ENCODE data around the gene XXYLT1.

The XXYLT1 gene

GRCh38 chr3:195102609-195103467 is 168.1 kb downstream of the XXYLT1 start:
- no peak for TF ChIP-seq RARB (CRISPR knock-in tag; IDR thresholded peaks at IDR 0.05)
- TF ChIP-seq ZC3H10 (CRISPR knock-in tag; IDR thresholded peaks at IDR 0.05): no peak
- no peak for TF ChIP-seq ARNTL (CRISPR knock-in tag; IDR thresholded peaks at IDR 0.05; ENCODE audit: borderline replicate concordance, low read depth)
- TF ChIP-seq ZFP3 (CRISPR knock-in tag; IDR thresholded peaks at IDR 0.05): peak; percentile 26; the same call in 1 of the 2 replicates
- TF ChIP-seq POU6F1 (CRISPR knock-in tag; IDR thresholded peaks at IDR 0.05; ENCODE audit: borderline replicate concordance, low read depth): no peak
- no peak for TF ChIP-seq ZFP30 (CRISPR knock-in tag; IDR thresholded peaks at IDR 0.05)
- TF ChIP-seq CREB5 (CRISPR knock-in tag; IDR thresholded peaks at IDR 0.05; ENCODE audit: low read depth): no peak
- TF ChIP-seq CSDC2 (CRISPR knock-in tag; IDR thresholded peaks at IDR 0.05): peak; percentile 84; the same call in 1 of the 2 replicates
- peak; percentile 75 for ATAC-seq

- ATAC-seq: no peak
- TF ChIP-seq CREB5 (CRISPR knock-in tag; IDR thresholded peaks at IDR 0.05; ENCODE audit: low read depth): no peak
- TF ChIP-seq ZFP30 (CRISPR knock-in tag; IDR thresholded peaks at IDR 0.05): no peak
- TF ChIP-seq TSHZ2 (CRISPR knock-in tag; IDR thresholded peaks at IDR 0.05): no peak
- no peak for TF ChIP-seq ARNTL (CRISPR knock-in tag; IDR thresholded peaks at IDR 0.05; ENCODE audit: borderline replicate concordance, low read depth)
- TF ChIP-seq BACH2 (CRISPR knock-in tag; IDR thresholded peaks at IDR 0.05; ENCODE audit: borderline replicate concordance): no peak
- TF ChIP-seq SNAI2 (CRISPR knock-in tag; IDR thresholded peaks at IDR 0.05): no peak
- TF ChIP-seq OSR1 (CRISPR knock-in tag; IDR thresholded peaks at IDR 0.05): no peak
- no peak for TF ChIP-seq CSRNP3 (CRISPR knock-in tag; IDR thresholded peaks at IDR 0.05)
- no peak for TF ChIP-seq ZNF8 (CRISPR knock-in tag; IDR thresholded peaks at IDR 0.05)
- no peak for TF ChIP-seq PPARA (CRISPR knock-in tag; IDR thresholded peaks at IDR 0.05; ENCODE audit: borderline replicate concordance)
- no peak for TF ChIP-seq ISL1 (CRISPR knock-in tag; IDR thresholded peaks at IDR 0.05)
- TF ChIP-seq GLIS3 (CRISPR knock-in tag; IDR thresholded peaks at IDR 0.05): no peak
- TF ChIP-seq ZFP3 (CRISPR knock-in tag; IDR thresholded peaks at IDR 0.05): no peak
- no peak for TF ChIP-seq TCF4 (CRISPR knock-in tag; IDR thresholded peaks at IDR 0.05; ENCODE audit: borderline replicate concordance)
- no peak for TF ChIP-seq ZNF565 (CRISPR knock-in tag; conservative IDR thresholded peaks at IDR 0.05; ENCODE audit: low read depth)
- no peak for TF ChIP-seq PATZ1 (CRISPR knock-in tag; IDR thresholded peaks at IDR 0.05; ENCODE audit: borderline replicate concordance)
- TF ChIP-seq RARB (CRISPR knock-in tag; IDR thresholded peaks at IDR 0.05): no peak
- TF ChIP-seq ZNF70 (CRISPR knock-in tag; IDR thresholded peaks at IDR 0.05): no peak
Measured at GRCh38 chr3:195101927-195102608, 168.9 kb downstream of the XXYLT1 start.
